ENCODE data around the gene GPM6B. TPM values are rescaled to one million over a fixed set of nuclear protein-coding genes. Genes with fewer than 3 reads are reported as not detected.

The GPM6B gene
- total RNA-seq, 1 donor from 2014 or later = 3.6 TPM

GRCh38 chrX:13805241-13805640, 11.7 kb downstream of the GPM6B start:
- DNase-seq (ENCODE audit: low read depth) = no peak
- TF ChIP-seq CTCF (conservative IDR thresholded peaks at IDR 0.05; ENCODE audit: low read depth, low read length) = no peak
- no peak overlapping the region for H3K4me3 ChIP-seq (ENCODE audit: low read depth, low read length)

DNA sequence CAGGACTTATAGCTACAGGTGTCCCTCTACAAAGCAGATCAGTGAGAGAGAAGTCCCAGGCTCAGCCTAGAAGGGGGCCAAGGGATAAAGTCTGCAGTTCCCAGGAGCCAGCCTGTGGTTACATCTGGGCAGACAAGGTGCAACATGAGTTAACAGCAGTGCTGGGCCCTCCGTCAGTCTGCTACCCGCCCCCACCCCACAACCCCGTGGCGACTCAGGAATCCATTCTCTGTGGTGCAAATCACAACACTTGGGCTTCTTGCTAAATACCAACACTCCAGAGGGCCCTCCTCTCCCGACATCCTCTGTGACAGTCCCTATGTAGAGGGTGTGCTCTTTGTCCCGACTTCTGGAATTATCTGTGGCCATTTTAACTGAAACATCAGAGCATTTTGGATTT, 13.8 kb downstream of the GPM6B start:
- no peak for DNase-seq (ENCODE audit: low read depth)
- no peak for TF ChIP-seq CTCF (conservative IDR thresholded peaks at IDR 0.05; ENCODE audit: low read depth, low read length)
- no peak overlapping the region for H3K4me3 ChIP-seq (ENCODE audit: low read depth, low read length)

DNA sequence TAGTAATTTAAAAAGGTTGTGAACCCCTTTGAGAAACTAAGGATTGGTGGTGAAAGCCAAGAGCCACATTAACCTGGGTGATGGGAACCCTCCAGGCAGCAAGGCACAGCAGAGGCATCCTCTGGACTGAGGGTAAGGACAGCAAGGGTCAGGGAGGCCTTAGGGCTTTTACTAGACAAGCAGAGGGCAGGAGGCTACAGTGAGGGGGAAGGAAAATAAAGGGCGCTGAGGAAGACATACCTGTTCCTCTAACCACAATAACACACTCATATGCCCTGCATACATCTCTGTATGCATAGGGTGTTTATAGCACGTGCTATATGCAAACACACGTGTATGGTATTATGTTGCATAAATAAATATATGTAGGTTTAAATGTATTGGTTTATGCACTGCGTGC, 18.7 kb downstream of the GPM6B start:
- DNase-seq (ENCODE audit: low read depth) = no peak
- no peak overlapping the region for H3K4me3 ChIP-seq (ENCODE audit: low read depth, low read length)
- no peak for TF ChIP-seq CTCF (conservative IDR thresholded peaks at IDR 0.05; ENCODE audit: low read depth, low read length)

GRCh38 chrX:13797512-13797911, 19.4 kb downstream of the GPM6B start:
- DNase-seq (ENCODE audit: low read depth) = no peak
- no peak overlapping the region for H3K4me3 ChIP-seq (ENCODE audit: low read depth, low read length)
- TF ChIP-seq CTCF (conservative IDR thresholded peaks at IDR 0.05; ENCODE audit: low read depth, low read length) = no peak

DNA sequence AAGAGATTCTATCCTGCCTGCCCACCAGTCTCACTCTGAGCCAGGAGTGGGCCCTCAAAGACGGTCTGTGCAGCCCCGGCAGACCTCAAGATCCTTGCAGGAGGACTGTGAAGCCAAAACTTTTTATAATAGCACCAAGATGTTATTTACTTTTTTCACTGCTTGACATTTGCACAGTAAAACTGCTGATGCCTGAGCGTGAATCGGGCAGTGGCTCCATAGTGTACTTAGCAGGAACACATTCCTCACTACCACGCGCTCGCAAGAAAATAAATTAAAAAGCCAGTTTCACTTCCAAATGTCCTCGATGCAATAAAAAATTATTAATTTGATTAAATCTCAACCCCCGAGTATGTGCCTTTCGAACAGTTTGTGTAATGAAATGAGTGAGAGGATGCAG, 22.5 kb downstream of the GPM6B start:
- no peak for TF ChIP-seq CTCF (conservative IDR thresholded peaks at IDR 0.05; ENCODE audit: low read depth, low read length)

DNA sequence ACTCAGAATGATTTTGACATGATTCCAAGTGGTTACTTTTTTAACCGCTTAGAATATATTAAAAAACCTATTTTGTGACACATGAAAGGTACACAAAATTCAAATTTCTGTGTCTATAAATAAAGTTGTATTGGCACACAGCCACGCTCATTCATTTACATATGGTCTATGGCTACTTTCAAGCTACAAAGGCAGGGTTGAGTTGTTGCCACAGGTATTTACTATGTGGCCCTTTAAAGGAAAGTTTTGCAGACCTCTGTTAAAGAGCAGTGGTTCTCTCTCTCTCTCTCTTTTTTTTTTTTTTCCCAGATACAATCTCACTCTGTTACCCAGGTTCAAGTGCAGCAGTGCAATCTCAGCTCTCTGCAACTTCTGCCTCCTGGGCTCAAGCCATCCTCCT, 23.0 kb downstream of the GPM6B start:
- no peak overlapping the region for H3K4me3 ChIP-seq (ENCODE audit: low read depth, low read length)
- no peak for DNase-seq (ENCODE audit: low read depth)
- no peak for TF ChIP-seq CTCF (conservative IDR thresholded peaks at IDR 0.05; ENCODE audit: low read depth, low read length)

More for the DNA sequence above, 22.5 kb downstream of the GPM6B start:
- no peak overlapping the region for H3K4me3 ChIP-seq (ENCODE audit: low read depth, low read length)
- no peak for DNase-seq (ENCODE audit: low read depth)

- DNase-seq (ENCODE audit: low read depth) = no peak
These were observed 25.3 kb downstream of the GPM6B start for GRCh38 chrX:13791559-13791958.

More at GRCh38 chrX:13791559-13791958, 25.3 kb downstream of the GPM6B start:
- TF ChIP-seq CTCF (conservative IDR thresholded peaks at IDR 0.05; ENCODE audit: low read depth, low read length) = no peak
- no peak overlapping the region for H3K4me3 ChIP-seq (ENCODE audit: low read depth, low read length)
